Ishikawa (cell line): ENCODE measurements around the gene SLC11A2.

ENCODE experiments used
- CEBPB ChIP-seq: IDR thresholded peaks from 2 replicates; pipeline ENCODE4 v1.6.1; 2012
- CREB1 ChIP-seq: IDR thresholded peaks from 2 replicates; pipeline ENCODE4 v1.6.1; 2012; ENCODE audit warnings: low read depth
- EP300 ChIP-seq: IDR thresholded peaks from 2 replicates; pipeline ENCODE4 v1.6.1; 2012; ENCODE audit warnings: borderline replicate concordance
- FOXM1 ChIP-seq: IDR thresholded peaks from 2 replicates; pipeline ENCODE4 v1.6.1; 2012; ENCODE audit warnings: low read depth, borderline replicate concordance
- NFIC ChIP-seq: IDR thresholded peaks from 2 replicates; pipeline ENCODE4 v1.6.1; 2012
- RAD21 ChIP-seq: IDR thresholded peaks from 2 replicates; pipeline ENCODE4 v1.6.1; 2012; ENCODE audit warnings: low read depth
- TAF1 ChIP-seq: IDR thresholded peaks from 2 replicates; pipeline ENCODE4 v1.6.1; 2012; ENCODE audit warnings: low read depth, mild to moderate bottlenecking
- TCF12 ChIP-seq: IDR thresholded peaks from 2 replicates; pipeline ENCODE4 v1.6.1; 2012; ENCODE audit warnings: low read depth
- TEAD4 ChIP-seq: IDR thresholded peaks from 2 replicates; pipeline ENCODE4 v1.6.1; 2012
- YY1 ChIP-seq: IDR thresholded peaks from 2 replicates; pipeline ENCODE4 v1.6.1; 2012; ENCODE audit warnings: low read depth
- TF ChIP-seq, protein P1 (sequence below): IDR thresholded peaks from 2 replicates; pipeline ENCODE4 v1.6.1; 2012
- TF ChIP-seq, protein P2 (sequence below): IDR thresholded peaks from 2 replicates; pipeline ENCODE4 v1.6.1; 2012

GRCh38 chr12:51027342-51027835 is 1.2 kb upstream of the SLC11A2 start:
- TF ChIP-seq, protein P1, sequence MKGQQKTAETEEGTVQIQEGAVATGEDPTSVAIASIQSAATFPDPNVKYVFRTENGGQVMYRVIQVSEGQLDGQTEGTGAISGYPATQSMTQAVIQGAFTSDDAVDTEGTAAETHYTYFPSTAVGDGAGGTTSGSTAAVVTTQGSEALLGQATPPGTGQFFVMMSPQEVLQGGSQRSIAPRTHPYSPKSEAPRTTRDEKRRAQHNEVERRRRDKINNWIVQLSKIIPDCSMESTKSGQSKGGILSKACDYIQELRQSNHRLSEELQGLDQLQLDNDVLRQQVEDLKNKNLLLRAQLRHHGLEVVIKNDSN: no peak
- TF ChIP-seq TEAD4 (no peak), FOXM1 (no peak), YY1 (no peak), NFIC (no peak), CEBPB (no peak), EP300 (no peak), CREB1 (no peak), RAD21 (no peak), TCF12 (no peak), TAF1 (no peak)
- TF ChIP-seq, protein P2, sequence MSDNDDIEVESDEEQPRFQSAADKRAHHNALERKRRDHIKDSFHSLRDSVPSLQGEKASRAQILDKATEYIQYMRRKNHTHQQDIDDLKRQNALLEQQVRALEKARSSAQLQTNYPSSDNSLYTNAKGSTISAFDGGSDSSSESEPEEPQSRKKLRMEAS: no peak
